GM12878 (cell line): Measurements from ENCODE around the gene TYW3. TPM values are rescaled to one million over a fixed set of nuclear protein-coding genes. Genes with fewer than 3 reads are reported as not detected.

Experiments used
- ATAC-seq: fragments of 200-7000 bp; cut with Tn5 transposase; 3 replicates; pipeline ENCODE4 v1.9.1; 2020; ENCODE audit warnings: mild to moderate bottlenecking, moderate library complexity
- BruUV-seq: library from RNA; stranded (reverse); fragments of 400-500 nt; replicated peaks from 2 replicates; lab custom pipeline; 2021; lab: Mats Ljungman, UMichigan
- CTCF ChIA-PET: fragments of 300-600 bp; sonication (Branson Sonifier 250); formaldehyde crosslinking; extraction: SDS; loops from one replicate; lab custom pipeline; 2021; ENCODE audit warnings: inconsistent platforms; lab: Yijun Ruan, JAX
- POLR2A ChIA-PET: fragments of 350-600 bp; formaldehyde crosslinking; extraction: SDS; loops from one replicate; lab custom pipeline; 2021; ENCODE audit warnings: inconsistent platforms; lab: Charles Lee
- RAD21 ChIA-PET: fragments of 300-600 bp; sonication (Branson Sonifier 250); formaldehyde crosslinking; loops from one replicate; lab custom pipeline; 2023; ENCODE audit warnings: antibody characterized with exemption; ENCODE audit not compliant: unreplicated experiment; lab: Charles Lee
- SMC1A ChIA-PET: fragments of 300-600 bp; sonication (Branson Sonifier 250); formaldehyde crosslinking; loops from one replicate; lab custom pipeline; 2023; ENCODE audit not compliant: unreplicated experiment, uncharacterized antibody; lab: Charles Lee
- DNase-seq: peaks from one replicate; pipeline ENCODE4 v3.0.0-alpha.2; 2011; ENCODE audit warnings: low read depth, low spot score
- FAIRE-seq: peaks from 3 replicates; lab custom pipeline; 2011; peaks lifted over from hg19 to GRCh38; lab: Jason Lieb, UNC
- H2AFZ ChIP-seq: 2 replicates; pipeline ENCODE4 v1.6.0; 2011; ENCODE audit warnings: low read depth, low read length, control low read depth; ENCODE audit not compliant: control insufficient read depth
- H3K27ac ChIP-seq: 2 replicates; pipeline ENCODE4 v1.5.1; 2011; ENCODE audit warnings: control low read depth; ENCODE audit not compliant: control insufficient read depth, insufficient read depth
- H3K27me3 ChIP-seq, 2 experiments: replicated peaks in 1 of 2; 2 replicates each; pipeline versions ENCODE4 v1.6.0 to v1.6.1; 2011; ENCODE audit warnings: low read length in 1 of 2; ENCODE audit not compliant: control insufficient read depth in 2 of 2, insufficient read depth in 2 of 2
- H3K36me3 ChIP-seq, 2 experiments: 2 replicates each; pipeline ENCODE4 v1.5.1; 2011; ENCODE audit warnings: low read length in 1 of 2; ENCODE audit not compliant: control insufficient read depth in 2 of 2, insufficient read depth in 2 of 2
- H3K4me1 ChIP-seq: 2 replicates; pipeline ENCODE4 v1.6.1; 2011; ENCODE audit warnings: mild to moderate bottlenecking, low read length, moderate library complexity, mixed read lengths; ENCODE audit not compliant: control insufficient read depth, insufficient read depth
- H3K4me2 ChIP-seq: 2 replicates; pipeline ENCODE4 v1.6.0; 2011; ENCODE audit warnings: control low read depth; ENCODE audit not compliant: control insufficient read depth, insufficient read depth
- H3K4me3 ChIP-seq: fragments of 200-600 bp; sonication (generic); 2 replicates; pipeline ENCODE4 v1.5.1; 2016
- H3K79me2 ChIP-seq: 2 replicates; pipeline ENCODE4 v1.6.0; 2011; ENCODE audit warnings: low read length; ENCODE audit not compliant: control insufficient read depth, insufficient read depth
- H3K9ac ChIP-seq: 2 replicates; pipeline ENCODE4 v1.8.0; 2011; ENCODE audit warnings: low read length, control low read depth, mixed read lengths; ENCODE audit not compliant: control insufficient read depth, insufficient read depth
- H3K9me3 ChIP-seq: replicated peaks from 3 replicates; pipeline ENCODE4 v1.5.1; 2011; ENCODE audit warnings: mild to moderate bottlenecking, low read length; ENCODE audit not compliant: control insufficient read depth, insufficient read depth
- H4K20me1 ChIP-seq: 2 replicates; pipeline ENCODE4 v1.6.0; 2011; ENCODE audit not compliant: control insufficient read depth, insufficient read depth
- CUX1 ChIP-seq: IDR thresholded peaks from 2 replicates; pipeline ENCODE4 v1.6.1; 2012; ENCODE audit warnings: improper control_type of control experiment, low read depth, low read length; ENCODE audit not compliant: insufficient replicate concordance
- PRDM15 ChIP-seq: fragments of 450-650 bp; formaldehyde crosslinking; IDR thresholded peaks from 2 replicates; pipeline ENCODE4 v1.4.0; 2020; ENCODE audit warnings: mild to moderate bottlenecking, moderate library complexity
- SREBF2 ChIP-seq: IDR thresholded peaks from 2 replicates; pipeline ENCODE4 v1.6.1; 2012; ENCODE audit warnings: mild to moderate bottlenecking, low read length
- TBL1XR1 ChIP-seq: IDR thresholded peaks from 2 replicates; pipeline ENCODE4 v1.6.1; 2012; ENCODE audit warnings: low read depth, low read length, improper control_type of control experiment
- WGBS: methylation state at CpG from one replicate; pipeline ENCODE4 v1.1.6; 2016; ENCODE audit warnings: low lambda C conversion rate; ENCODE audit not compliant: insufficient replicate concordance, insufficient coverage; ENCODE audit errors: missing lambda C conversion rate; 5-methylcytosine and 5-hydroxymethylcytosine counted together
- in situ Hi-C: fragments of 300-500 bp; cut with MboI; formaldehyde crosslinking; loops from 9 replicates; pipeline ENCODE4 v1.14.3; 2018; ENCODE audit warnings: mixed read lengths
- intact Hi-C: fragments of 100-400 bp; cut with micrococcal nuclease; formaldehyde crosslinking; loops from one replicate; pipeline ENCODE4 v1.14.2; 2022; ENCODE audit not compliant: unreplicated experiment
- polyA plus RNA-seq, 11 experiments: library from polyadenylated mRNA; depleted of rRNA in 4 of 11; unstranded in 6 of 11; stranded (reverse) in 5 of 11; fragments of >200 nt; fragmentation: Nextera tagmentation in 4 of 11; fragmentation: Illumina TruSeq in 1 of 11; extraction: Ambion mirVana in 4 of 11; extraction: Trizol in 1 of 11; gene quantifications; 1 replicate in 1 of 11; 2 replicates in 10 of 11; pipeline versions ENCODE4 v1.2.1 to v1.2.3, GENCODE V29; 2011 to 2016; ENCODE audit warnings: inconsistent platforms in 2 of 11, missing spikeins in 2 of 11, low read depth in 1 of 11
- total RNA-seq, 4 experiments: library from RNA; depleted of rRNA in 3 of 4; stranded (reverse); fragments of >200 nt in 3 of 4; fragmentation: Illumina TruSeq in 1 of 4; extraction: Trizol in 1 of 4; gene quantifications; 2 replicates each; pipeline versions ENCODE4 v1.2.1 to v1.2.3, GENCODE V29; 2013 to 2021

TYW3 gene
- total and polyA plus RNA-seq, 10 of the 15 experiments (the other 5 are each of a cell fraction or from before 2014, with no cell fraction given) = 18.6 to 54.4 (median 32.8) TPM

- TF ChIP-seq CUX1 = no peak
These were observed 16.1 kb upstream of the TYW3 start (continued) for GRCh38 chr1:74716822-74717221.

- 100% methylated on average over 2 of the region's 2 CpGs for WGBS
- TF ChIP-seq TBL1XR1 (no peak), SREBF2 (no peak), PRDM15 (CRISPR knock-in tag) (no peak)
- TF ChIP-seq, all 136 proteins: peak for 0
- in situ Hi-C loops (no loop called here), intact Hi-C loops (no loop called here)
- ChIA-PET SMC1A (interaction anchor here (1.1 to 1.8 kb wide), 3 partner anchors 9 to 28 kb away, joined by 3 to 5 read pairs (median 5); no protein-coding TSS in a partner anchor), POLR2A (no interaction called here), RAD21 (interaction anchor here (5.6 kb wide), 1 partner anchor 14 kb away, joined by 67 read pairs; the partner anchor contains the start of genes CRYZ and TYW3), CTCF (interaction anchor here (0.9 to 5.7 kb wide), 5 partner anchors 13 to 627 kb away, joined by 3 to 56 read pairs (median 6); partner anchors contain the start of genes CRYZ and TYW3)
- H3K4me2 ChIP-seq = no peak overlapping the region
- H4K20me1 ChIP-seq = no peaks in the 10 kb centered on the region
- H2AFZ ChIP-seq = no peak overlapping the region
- H3K79me2 ChIP-seq = no peaks in the 10 kb centered on the region; the same call in none of the 2 replicates
- no peaks in the 10 kb centered on the region for H3K27me3 ChIP-seq
- H3K9ac ChIP-seq = no peak overlapping the region
- peaks cover 2 to 32% of the 10 kb centered on the region in 2 experiments for H3K36me3 ChIP-seq
- FAIRE-seq = no peak
- DNase-seq = no peak
- BruUV-seq = no TSS peak
- H3K27ac ChIP-seq = no peak overlapping the region
- no peak overlapping the region for H3K4me3 ChIP-seq
- no peak for ATAC-seq
- no peaks in the 10 kb centered on the region; the same call in 2 of the 3 replicates for H3K9me3 ChIP-seq
- peaks cover 26% of the 10 kb centered on the region for H3K4me1 ChIP-seq
These were observed 15.3 kb upstream of the TYW3 start for GRCh38 chr1:74717626-74718025.
